IPS DF 19.7 (cell line): ENCODE data around the gene CA14.
A peak's percentile ranks its signal among the peaks of the same experiment; 100 is the strongest.
"Not testable (repeated sequence)": the region's sequence is repeated elsewhere in the genome, so short reads cannot be mapped to it uniquely, and the experiment has no call there.

ENCODE experiments used
- DNase-seq: peaks from one replicate; pipeline ENCODE4 v3.0.0-alpha.2; 2013; ENCODE audit warnings: low read depth, low spot score

The CA14 gene

GRCh38 chr1:150235852-150236613 is 21.5 kb upstream of the CA14 start, which contains the start of gene ANP32E:
Gene ANP32E (minus strand): TSS chr1:150236112. CDS start chr1:150235786, 326 bp downstream.
- DNase-seq, result peak; percentile 100

DNA sequence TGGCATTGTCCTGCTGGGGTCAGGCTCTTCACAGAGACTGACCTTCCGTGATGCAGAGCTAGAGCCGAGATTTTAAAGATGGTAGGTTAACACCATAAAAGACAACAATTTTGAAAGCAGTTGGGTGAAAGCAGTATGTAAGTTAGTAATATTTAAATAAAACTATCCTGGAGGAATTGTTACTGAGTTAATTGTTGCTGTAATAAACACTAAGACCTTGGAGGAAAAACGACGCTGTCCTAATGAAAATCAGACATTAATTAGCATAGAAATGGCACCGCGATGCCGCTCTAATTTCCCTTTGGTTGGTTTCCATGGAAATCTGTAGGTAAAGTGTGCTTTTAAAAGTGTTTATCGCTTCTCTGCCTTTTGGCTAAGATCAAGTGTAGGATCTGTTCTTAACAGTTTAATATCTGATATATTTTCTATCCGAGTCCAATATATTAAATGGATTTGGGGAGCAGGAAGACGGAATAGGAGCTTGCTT is 20.9 kb upstream of the CA14 start:
- no peak for DNase-seq

GRCh38 chr1:150237176-150237575 is 20.4 kb upstream of the CA14 start:
- DNase-seq, result not testable (repeated sequence)

DNA sequence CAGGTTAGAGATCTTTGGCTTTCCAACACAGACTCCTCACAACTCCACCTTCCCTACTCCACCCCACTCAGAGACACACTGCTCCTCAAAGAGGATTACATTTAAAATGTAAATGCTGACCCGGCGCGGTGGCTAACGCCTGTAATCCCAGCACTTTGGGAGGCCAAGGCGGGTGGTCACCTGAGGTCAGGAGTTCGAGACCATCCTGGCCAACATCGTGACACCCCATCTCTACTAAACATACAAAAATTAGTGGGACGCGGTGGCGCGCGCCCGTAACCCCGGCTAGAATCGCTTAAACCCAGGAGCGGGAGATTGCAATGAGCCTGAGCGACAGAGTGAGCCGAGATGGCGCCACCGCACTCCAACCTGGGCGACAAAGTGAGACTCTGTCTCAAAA is 19.8 kb upstream of the CA14 start:
- no peak for DNase-seq

DNA sequence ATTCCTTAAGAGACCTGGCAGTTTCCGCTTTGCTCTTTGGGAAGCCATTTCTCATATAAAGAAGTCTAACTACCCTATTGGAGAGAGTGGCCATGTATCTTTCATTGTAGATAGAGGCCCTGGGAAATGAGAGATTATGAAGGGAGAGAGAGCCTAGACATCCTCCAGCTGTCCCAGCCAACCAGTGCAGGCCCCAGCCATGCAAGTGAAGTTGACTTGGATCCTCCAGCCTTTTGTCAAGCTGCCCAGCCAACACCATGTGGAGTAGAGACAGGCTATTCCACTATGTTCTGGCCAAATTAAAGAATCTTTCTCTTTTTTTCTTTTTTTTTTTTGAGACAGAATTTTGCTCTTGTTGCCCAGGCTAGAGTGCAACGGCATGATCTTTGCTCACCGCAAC is 14.6 kb upstream of the CA14 start:
- DNase-seq, result no peak

DNA sequence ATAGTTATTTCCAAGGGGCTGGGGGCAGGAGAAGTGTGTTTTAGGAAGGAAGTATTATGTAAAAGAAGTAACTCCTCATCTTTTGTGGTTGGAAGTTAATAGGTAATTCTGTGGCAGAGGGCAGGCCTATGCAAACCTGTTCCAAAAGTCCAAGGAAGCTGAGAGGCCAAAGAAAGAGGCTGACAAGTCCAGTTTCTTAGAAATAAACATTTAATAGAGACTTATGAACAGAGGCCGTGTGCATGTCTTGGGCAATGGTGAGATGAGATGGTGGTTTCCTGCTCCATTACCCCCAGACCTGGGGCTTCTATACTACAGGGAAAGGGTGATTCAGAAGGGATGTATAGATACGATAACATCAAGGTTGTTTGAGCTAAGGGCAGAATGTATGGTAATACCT is 7.6 kb upstream of the CA14 start:
- no peak for DNase-seq

DNA sequence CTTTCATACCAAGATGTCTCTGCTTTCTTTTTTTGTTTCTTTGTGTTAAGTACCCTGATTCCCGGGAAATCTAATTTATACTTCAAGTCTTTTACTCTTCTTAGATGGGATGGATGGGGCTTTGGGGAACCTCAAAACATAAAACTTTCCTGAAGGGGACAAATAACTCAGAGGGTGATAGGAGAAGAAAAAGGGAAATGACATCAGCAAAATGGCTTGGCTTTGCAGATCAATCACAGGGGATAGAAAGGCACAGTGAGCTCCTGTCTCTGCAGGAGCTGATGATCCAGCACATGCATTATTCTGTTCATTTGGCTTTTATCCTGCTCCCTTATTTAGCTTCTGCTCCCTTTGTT is 1.4 kb upstream of the CA14 start:
- no peak for DNase-seq

DNA sequence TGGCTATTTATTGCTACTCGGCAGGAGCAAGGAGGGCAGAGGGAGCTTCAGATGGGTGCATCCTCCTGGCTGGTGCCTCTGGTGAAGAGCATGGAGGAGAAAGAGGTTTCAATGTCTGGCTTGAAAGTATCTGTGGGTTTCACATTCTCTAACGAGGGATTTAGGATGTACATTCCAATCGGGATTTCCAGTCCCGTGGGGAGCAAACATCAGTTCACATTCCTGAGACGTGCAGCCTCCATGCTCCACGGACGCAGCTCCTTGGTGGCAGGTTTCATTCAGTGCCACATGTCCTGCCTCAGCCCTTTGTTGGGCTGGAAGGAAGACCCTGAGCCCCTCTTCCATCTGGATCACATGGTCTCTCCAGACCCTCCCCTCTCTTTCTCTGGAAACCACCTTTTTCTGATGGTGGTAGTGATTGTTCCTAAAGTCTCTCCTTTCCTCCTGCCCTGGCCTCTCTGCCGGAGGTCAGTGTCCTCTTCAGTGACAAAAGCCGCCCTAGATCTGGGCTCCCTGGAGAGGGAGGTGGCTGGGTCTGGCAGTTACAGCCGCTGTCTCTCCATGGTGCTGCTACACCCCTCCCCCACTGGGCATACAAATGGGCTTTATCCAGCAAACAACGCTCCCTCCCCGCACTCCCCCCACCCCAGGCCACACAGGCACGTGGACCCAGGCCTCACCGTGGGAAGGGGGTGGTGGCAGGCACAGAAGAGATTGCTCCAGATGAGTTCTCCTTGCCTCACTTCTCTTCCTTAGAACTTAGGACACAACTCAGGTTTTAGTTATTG is 826 bp upstream of the CA14 start:
- DNase-seq, result no peak

- no peak for DNase-seq
These were observed 1.6 kb downstream of the CA14 start for GRCh38 chr1:150259217-150259616.

- no peak for DNase-seq
These were observed 2.4 kb downstream of the CA14 start for GRCh38 chr1:150259758-150260669.

DNA sequence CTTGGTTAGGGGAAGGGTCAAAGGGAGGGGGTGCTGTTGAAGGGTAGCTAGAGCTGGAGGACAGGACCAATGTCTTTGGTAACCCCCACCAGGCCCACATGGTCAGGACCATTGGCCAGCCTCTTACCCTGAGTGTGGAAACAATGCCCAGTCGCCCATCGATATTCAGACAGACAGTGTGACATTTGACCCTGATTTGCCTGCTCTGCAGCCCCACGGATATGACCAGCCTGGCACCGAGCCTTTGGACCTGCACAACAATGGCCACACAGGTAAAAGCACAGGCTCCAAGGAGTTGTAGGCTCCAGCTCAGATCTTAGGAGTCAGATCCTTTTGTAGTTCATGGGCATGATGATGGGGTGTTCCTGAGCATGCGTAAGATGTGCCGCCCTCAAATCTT is 3.8 kb downstream of the CA14 start:
- no peak for DNase-seq

- no peak for DNase-seq
These were observed 5.1 kb downstream of the CA14 start for GRCh38 chr1:150262388-150263320.

DNA sequence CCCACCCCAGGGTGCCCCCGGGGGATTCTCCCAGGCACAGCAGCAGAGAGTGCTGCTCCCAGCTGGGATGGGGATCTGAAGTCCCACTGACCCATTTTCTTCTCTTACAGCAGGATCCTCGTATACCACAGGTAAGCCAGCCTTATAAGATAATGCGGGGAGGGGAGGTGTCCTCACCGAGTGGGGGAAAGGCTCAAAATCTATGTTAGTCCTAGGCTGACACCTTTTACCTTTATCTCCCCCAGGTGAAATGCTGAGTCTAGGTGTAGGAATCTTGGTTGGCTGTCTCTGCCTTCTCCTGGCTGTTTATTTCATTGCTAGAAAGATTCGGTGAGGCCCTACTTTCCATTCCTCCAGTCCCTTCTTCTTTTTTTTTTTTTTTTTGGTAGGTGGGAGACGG is 6.0 kb downstream of the CA14 start:
- DNase-seq, result no peak

- DNase-seq, result no peak
These were observed 10.3 kb downstream of the CA14 start for GRCh38 chr1:150267896-150268295.

DNA sequence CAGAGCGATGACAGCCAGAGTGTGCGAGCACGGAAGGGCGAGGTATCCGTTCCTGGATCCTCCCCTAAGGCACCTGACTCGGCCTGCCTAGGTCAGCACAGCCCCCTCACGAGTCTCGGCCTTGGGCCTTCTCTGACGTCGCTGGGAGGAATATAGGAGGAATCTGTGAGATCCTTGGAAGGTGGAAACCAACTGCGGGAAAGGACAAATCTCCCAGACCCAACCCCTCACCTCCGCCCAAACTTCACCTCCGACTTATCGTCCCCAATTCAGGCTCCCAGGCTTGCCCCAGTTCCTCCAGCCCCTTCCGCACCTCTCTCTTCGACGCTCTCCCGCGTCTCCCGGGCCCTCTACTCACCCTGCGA is 10.7 kb downstream of the CA14 start:
- no peak for DNase-seq

DNA sequence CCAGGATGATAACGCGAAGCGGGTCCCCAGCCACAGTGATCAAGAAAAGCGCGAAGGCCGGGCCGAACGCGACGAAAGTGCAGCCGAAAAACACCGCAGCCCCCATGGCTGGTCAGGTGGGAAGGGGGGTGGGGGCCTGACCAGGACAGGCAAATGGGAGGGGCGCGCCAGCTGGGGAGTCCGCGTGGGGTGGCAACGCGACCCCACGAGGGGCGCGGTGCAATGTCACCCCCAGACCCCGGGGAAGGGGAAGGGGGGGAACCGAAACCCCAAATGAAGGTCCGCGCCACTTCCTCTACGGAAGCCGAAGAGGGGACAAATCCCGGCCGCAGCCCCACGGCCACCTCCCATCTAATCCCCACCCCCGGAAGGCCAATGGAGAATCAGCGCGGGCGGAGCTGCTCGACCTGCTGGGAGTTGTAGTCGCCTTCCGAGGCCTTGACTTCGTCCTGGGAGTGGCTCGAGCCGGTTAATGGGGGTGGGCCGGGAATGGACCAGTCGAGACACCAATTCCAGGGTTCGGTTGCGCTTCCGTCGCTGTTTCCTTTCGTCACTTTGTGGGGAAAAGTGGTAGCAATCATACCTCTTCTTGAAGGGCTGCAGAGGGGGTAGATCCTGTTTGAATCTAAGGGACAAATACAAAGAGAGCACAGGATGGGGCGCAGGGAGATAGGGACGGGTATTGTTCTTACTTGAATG is 11.3 kb downstream of the CA14 start, which contains the start of gene APH1A:
Gene APH1A (minus strand): TSS at position 312 of the 699 bp plus-strand sequence. CDS start 206 bp downstream, at position 106.
- DNase-seq, result peak; percentile 99

GRCh38 chr1:150269451-150269850 is 11.9 kb downstream of the CA14 start:
- DNase-seq, result no peak

DNA sequence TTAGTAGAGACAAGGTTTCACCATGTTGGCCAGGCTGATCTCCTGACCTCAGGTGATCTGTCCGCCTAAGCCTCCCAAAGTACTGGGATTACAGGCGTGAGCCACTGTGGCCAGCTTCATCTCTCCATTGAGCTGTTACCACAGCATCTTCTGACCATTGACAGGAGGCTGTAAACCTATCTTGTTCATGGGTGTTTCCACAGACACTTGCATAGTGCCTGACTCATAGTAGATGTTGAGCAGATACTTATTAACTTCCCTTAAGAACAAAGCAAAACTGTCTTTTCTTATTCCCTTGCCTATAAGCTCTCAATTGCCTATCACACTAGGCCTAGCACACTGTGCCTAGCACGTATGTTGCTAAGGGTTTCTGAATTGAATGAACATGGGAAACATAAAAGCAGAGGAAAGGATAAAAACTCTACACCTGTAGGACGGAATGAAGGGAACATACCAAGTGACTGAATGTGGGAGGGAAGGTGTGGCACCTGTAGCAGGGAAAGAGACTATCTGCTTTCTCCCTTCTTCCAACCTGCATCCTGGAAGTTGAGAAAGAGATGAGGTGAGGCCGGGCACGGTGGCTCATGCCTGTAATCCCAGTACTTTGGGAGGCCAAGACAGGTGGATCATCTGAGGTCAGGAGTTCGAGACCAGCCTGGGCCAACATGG is 13.9 kb downstream of the CA14 start:
- no peak for DNase-seq

DNA sequence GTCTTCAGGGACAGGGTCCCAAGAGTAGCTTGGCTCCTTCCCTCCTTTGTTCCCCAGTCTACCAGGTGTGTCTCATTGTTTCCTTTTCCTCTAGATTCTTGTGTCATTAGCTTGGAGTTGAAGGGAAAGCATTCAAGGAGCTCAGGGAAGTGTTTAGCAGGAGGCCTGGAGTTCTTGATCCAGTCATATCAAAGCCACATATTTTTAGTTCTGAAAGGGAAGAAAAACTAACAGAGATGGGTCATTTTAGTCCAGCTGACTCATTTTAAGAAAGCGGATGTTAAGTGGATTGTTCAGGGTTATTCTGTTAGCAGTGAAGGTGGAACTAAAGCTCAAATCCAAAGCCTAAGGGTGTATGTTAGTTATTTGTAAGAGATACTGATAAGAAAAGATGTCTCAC is 15.7 kb downstream of the CA14 start:
- DNase-seq, result no peak
